NCI-H2196 (cell line): ENCODE measurements around the gene TRPC4AP.
"Not testable (repeated sequence)": the region's sequence is repeated elsewhere in the genome, so short reads cannot be mapped to it uniquely, and the experiment has no call there.

ENCODE experiments used
- DNase-seq: peaks from one replicate; lab custom pipeline; 2025; ENCODE audit not compliant: unreplicated experiment; lab: John Stamatoyannopoulos, UW

TRPC4AP gene

DNA sequence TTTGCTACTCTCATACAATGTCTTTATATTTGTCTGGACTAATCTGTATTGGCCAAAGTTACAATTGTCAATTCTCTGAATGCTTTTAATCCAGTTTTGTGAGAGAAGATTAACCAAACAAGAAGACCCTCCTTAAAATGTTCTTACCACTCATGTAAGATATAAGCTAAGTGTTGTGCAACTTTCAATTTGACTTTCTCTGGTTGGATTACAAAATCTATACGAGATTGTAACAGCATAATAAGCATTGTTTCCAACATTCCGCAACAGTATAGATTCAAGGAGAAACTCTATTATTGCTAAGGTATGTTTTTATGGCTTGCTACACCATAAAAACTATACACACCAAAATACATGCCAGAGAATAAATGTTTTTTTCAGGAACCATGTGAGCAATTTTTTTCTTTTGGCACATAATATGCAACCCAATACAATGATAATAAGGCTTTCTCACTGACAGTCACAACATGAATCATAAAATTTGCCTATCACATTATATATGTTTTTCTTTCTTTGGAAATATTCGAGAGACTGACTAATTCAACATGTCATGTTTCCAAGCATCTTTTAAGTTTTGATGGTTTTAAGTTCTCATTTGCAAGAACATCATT, 12.2 kb upstream of the TRPC4AP start:
- DNase-seq: no peak

DNA sequence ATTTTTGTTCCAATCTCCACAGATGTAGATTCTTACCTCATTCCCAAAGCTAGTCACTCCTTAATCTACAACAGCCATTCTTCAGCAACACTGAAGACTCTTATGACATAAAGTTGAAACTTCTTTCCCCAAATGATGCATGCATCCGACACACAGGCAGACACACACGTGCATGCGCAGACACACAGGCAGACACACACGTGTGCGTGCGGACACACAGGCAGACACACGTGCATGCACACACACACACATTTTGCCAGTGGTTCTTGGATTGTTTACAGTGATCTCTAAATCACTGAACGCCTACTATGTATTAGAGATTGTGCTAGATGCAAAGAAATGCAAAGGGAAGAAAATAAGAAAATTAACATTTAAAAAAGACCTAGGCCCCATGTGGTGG, 9.0 kb upstream of the TRPC4AP start:
- no peak for DNase-seq

DNA sequence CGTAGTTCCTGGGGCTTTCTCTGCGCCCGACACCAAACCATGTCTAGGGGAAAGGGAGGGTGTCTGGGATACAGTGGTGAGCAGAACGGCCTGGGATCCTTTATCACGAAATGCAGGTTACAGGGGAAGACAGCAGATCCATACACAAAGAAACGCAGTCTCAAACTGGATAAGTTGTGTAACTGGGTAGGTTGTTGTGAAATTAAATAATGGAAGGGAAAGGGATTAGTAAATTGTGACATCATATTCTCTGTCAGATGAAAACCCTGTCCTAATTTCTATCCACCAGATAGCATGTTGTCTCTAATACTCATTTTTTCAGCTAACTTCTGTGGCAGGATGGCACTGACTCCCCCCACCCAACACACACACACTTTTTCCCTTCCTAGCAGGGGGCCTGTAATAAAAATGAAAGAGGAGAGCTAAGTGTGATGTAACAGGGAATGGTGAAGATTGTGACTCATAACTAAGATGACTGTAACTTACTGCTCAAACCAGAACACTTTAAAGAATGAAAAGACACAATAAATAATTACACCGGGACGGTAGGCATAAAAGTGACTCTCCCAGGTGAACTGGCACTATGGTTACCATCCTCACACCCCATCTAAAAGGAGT, 769 bp upstream of the TRPC4AP start:
- no peak for DNase-seq

DNA sequence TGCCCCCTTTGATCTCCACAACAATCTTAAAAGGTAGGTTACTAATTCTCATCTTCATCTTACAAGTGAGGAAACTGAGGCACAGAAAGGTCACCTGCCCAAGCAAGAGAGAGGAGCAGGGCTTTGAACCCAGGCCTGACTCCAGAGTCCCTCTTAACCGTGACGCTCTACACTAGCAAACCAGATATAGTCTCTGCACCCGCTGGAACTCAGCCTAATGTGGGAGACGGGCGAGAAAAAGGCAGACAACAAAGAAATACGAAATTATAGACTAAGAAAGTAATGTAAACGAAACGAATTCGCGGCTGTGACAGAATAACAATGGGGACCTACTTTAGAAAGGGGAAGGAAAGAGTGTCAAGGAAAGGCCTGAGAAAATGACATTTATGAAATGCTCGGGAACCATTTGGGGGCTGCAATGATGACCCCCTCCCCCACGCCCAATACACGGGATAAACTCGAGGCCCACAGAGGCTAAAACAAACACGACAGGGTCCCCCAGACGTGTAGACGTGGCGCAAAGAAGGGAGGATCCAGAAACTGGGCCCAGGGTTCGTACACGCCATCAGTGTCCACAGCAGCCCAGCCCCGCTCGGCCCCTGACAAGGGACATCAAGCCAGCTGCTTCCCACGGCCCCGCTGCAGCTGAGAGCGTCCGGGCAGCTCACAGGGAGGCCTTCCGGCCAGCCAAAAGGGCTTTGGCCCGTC, 637 bp downstream of the TRPC4AP start:
- no peak for DNase-seq

DNA sequence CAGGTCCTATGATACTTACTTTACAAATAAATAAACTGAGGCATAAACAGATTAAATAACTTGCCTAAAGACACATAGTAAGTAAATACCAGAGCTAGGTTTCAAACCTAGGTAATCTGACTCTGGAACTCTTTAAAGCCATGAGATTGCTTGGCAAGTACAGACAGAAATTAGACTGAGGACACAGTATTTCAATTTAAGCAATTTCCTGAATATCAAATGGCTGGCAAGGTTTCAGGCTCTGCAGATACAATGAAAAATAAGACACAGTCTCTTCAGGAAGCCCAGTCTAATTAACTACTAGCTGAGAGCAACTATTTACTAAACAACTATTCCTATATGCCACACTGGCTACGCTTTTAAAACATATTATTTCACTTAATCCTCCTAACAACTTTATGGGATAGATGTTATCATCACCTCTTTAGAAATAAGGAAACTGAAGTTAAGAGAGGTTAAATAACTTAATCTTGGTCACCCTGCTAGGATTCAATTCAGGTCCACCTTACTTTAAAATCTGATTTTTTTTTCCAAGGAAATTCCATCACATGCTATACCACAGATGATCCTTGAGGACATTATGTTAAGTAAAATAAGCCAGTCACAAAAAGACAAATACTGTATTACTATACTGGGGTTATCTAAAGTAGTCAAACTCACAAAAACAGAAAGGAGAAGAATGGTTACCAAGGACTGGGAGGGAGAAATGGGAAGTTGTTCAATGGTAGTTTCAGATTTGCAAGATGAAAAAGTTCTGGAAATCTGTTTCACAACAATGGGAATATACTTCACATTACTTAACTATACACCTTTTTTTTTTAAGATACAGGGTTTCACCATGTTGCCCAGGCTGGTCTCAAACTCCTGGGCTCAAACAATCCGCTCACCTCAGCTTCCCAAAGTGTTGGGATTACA, 4.1 kb downstream of the TRPC4AP start:
- DNase-seq: peak; percentile 41

DNA sequence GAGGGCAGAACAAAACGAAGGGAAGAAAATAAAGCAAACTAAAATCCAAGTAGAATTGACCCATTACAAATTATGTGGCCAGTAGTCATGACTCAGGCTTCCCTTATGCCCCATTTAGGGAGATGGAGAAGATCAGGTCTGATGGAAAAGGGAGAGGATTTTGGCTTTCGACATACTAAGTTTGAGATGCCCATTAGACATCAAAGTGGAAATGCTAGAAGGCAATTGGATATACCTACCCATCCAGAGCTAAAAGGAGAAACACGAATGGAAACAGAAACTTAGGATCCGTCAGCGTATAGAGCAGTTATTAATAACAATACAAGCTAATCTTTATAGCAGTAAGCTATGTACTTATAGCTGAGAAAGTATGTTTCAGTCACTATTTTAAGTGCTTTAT, 4.8 kb downstream of the TRPC4AP start:
- no peak for DNase-seq

DNA sequence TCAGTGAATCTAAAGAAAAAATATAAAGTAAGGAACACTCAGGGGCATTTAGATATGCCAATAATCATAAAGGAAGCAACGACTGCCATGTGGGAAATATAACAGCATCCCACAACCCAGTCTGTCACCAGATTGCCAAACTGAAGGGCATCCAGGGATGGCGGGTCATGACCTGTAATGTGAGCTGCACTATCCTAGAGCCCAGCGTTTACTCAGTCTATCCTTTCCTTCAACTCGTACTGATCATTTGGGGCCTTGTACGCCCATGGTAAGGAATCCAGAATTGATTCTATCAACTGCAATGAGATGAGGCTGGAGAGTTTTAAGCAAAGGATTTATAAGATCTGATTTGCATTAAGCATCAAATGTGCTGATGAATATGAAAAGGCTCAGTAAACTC, 5.3 kb downstream of the TRPC4AP start:
- no peak for DNase-seq

DNA sequence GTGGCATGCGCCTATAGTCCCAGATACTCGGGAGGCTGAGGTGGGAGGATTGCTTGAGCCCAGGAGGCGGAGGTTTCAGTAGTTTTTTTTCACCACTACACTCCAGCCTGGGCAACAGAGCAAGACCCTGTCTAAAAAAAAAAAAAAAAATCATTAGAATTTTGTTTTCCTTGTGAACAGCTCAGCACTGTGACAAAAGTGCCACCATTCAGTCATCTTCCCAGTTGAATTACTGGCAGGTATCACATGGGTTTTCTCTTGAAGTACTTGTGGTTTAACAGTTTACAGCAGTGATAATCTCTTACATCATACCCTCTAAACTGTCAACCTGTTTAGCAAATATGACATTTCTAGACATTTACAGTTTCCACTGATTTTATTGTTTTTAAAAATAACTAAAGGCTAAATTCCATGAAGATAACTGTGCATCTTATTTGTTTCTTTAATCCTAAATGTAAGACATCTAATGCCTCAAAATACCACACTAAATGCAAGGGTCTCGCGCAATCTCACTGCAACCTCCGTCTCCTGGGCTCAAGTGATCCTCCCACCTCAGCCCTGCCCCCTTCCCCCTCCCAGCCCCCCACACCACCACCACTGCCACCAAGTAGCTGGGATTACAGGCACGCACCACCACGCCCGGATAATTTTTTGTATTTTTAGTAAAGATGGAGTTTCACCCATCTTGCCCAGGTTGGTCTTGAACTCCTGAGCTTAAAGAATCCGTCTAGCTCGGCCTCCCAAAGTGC, 7.0 kb downstream of the TRPC4AP start:
- DNase-seq: no peak

DNA sequence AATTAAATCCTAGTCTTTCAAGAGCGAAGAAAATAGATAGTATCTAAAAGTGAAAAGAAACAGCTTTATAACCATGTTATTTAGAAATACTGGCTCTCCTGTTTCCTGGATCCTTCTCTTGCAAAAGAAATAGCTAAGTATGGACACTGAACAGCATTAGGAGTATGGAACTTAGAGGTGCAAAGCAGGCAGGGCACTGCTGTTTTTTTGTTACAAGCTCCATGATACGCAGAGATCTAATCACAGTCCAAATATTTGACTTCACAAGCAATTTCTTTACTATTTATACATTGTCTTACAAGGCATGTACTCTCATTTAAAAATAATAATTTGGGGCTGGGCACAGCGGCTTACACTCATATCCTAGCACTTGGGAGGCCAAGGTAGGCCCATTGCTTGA, 7.6 kb downstream of the TRPC4AP start:
- no peak for DNase-seq

DNA sequence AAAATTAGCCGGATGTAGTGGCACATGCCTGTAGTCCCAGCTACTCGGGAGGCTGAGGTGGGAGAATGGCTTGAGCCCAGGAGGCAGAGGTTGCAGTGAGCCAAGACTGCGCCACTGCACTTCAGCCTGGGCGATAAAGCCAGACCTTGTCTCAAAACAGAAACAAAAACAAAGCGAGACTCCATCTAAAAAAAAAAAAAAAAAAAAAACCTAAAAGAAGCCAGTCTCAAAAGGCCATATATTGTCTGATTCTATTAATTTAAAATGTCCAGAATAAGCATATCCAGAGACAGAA, 12.3 kb downstream of the TRPC4AP start:
- DNase-seq: not testable (repeated sequence)

DNA sequence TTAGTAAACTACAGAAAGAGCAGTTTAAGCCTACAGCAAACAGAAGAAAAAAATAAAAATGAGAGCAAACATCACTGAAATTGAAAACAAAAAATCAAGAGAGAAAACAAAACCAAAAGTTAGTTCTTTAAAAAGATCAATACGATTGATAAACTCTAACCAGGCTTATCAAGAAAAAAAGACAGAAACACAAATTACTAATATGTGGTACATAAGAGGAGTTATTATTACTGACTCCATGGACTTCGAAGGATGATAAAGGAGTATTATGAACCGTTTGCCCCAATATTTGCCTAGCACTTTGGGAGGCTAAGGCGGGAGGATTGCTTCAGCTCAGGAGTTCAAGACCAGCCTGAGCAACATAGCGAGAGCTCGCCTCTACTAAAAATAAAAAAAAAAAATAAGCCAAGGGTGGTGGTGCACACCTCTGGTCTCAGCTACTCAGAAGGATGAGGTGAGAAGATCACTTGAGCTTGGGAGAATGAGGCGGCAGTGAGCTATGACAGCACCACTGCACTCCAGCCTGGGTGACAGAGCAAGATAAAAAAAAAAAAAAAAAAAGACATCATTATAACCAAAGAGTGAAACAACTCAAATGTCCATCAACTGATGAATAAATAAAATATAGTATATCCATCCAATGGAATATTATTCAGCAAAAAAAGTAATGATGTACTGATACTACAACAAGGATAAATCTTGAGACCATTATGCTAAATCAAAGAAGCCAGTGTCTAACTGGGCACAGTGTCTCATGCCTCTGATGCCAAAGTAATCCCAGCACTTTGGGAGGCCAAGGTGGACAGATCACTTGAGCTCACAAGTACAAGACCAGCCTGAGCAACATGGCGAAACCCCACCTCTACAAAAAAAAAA, 12.9 kb downstream of the TRPC4AP start:
- no peak for DNase-seq

DNA sequence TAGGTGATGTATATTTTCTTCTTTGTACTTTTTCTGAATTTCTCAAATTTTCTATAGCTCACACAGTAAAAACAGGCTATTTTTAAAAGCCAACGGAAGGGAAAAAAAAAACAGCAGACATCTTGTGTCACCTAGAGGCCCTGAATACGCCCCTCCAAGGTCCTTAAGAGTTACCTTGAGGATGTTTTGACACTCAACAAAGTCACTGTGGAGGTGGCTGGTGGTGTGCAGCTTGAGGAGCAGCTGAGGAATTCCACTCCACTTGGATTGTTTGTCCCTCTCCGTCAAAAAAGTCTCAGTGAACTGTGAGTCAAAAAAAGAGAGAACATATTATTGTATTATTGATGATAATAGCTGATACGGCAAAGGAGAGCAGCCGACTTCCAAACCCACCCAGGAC, 14.7 kb downstream of the TRPC4AP start:
- no peak for DNase-seq

DNA sequence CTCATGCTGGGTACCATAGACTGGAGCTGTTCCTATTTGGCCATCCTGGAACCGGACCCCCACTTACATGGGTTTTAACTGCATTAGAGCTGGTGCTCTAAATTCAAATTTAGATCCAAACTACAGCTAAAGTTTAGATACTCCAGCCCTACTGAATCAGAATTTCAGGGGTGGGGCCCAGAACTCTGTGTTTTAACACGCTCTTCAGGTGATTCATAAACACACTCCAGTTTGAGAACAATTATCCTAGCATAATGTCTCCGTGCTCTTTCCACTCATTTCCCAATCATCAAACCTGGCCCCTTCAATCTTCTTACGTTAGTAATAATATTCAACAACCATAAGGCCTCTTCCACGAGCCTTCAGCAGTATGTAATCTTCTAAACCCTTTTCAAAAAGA, 15.3 kb downstream of the TRPC4AP start:
- DNase-seq: no peak

DNA sequence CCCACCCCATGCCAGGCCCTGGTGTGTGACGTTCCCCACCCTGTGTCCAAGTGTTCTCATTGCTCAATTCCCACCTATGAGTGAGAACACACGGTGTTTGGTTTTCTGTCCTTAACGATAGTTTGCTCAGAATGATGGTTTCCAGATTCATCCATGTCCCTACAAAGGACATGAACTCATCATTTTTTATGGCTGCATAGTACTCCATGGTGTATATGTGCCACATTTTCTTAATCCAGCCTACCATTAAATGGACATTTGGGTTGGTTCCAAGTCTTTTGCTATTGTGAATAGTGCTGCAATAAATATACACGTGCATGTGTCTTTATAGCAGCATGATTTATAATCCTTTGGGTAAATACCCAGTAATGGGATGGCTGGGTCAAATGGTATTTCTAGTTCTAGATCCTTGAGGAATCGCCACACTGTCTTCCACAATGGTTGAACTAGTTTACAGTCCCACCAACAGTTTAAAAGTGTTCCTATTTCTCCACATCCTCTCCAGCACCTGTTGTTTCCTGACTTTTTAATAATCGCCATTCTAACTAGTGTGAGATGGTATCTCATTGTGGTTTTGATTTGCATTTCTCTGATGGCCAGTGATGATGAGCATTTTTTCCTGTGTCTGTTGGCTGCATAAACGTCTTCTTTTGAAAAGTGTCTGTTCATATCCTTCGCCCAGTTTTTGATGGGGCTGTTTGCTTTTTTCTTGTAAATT, 21.0 kb downstream of the TRPC4AP start:
- not testable (repeated sequence) for DNase-seq

DNA sequence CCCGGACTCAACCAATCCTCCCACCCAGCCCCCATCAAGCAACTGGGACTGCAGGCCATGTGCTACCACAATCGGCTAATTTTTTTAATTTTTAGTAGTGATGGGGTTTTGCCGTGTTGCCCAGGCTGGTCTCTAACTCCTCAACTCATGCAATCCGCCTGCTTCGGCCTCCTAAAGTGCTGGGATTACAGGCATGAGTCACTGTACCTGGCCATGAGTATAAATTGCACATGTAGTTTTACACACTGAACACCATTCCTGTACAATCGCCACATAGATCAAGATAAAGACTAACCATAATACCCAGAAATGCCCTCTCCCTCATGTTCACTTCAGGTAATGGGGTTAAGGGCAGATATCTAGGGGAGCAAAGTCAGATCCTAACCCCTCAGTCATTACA, 26.4 kb downstream of the TRPC4AP start:
- no peak for DNase-seq

DNA sequence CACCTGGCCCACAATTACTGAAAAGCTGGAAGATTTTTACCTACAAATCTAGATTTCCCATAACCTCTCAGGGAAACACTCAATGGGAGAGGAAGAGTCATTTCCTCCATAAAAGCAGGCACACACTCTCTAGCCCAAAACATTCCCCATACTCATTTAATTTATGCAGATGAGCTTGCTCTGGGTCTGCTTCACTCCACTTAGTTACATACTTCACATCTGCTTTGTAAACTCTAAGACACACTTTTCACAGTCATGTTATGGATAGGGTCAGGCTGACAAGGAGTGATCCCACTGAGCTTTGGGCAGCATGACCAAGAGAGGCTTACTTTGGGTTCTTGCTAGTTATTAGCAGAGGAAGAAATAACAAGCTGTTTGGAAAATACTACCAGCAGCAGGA, 27.4 kb downstream of the TRPC4AP start:
- DNase-seq: no peak

DNA sequence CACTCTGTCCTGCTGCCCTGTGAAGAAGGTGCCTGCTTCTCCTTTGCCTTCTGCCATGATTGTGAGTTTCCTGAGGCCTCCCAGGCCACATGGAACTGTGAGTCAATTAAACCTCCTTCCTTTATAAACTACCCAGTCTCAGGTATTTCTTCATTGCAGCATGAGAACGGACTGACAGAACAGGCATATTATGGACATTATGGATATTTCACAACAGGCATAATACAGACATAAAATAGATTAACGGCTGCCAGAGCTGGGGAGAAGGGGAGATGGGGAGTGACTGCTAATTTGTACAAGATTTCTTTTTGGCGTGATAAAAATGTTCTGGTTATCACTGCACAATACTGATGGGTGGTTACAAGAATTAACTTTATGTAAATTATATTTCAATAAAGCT, 29.4 kb downstream of the TRPC4AP start:
- DNase-seq: no peak

DNA sequence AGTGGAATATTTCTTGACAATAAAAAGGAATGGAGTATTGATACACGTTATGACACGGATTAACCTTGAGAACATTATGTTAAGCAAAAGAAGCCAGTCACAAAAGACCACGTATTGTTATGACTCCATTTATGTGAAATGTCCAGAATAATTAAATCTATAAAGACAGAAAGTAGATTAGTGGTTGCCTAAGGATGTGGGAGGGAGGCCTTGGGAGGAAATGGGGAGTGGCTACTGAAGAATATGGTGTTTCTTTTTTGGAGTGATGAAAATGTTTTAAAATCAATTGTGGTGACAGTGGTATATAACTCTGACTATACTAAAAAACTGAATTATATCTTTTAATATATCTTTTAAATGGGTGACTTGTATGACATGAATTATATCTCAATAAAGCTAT, 30.1 kb downstream of the TRPC4AP start:
- DNase-seq: no peak

DNA sequence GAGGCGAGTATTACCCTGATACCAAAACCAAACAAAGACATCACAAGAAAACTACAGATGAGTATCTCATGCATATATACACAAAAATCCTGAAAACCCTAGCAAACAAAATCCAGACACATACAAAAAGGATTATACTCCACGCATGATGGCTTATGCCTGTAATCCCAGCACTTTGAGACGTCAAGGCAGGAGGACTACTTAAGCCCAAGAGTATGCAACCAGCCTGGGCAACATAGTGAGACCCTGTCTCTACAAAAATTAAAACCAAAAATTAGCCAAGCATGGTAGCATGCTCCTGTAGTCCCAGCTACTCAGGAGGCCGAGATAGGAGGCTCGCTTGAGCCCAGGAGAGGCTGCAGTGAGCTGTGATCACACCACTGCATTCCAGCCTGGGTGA, 32.4 kb downstream of the TRPC4AP start:
- DNase-seq: no peak

DNA sequence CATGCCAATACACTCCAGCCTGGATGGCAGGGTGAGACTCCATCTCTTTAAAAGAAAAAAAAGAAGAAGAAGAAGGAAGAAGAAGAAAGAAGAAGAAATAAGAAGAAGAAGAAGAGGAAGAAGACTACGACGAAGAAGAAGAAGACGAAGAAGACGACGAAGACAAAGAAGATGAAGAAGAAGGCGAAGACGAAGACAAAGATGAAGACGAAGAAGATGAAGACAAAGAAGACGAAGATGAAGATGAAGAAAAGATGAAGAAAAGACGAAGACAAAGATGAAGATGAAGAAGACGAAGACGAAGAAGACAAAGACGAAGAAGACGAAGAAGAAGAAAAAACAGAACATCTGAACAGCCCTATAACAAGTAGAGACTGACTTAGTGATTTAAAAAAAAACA, 33.0 kb downstream of the TRPC4AP start:
- no peak for DNase-seq
